IPS-NIHi7 (cell line): ENCODE data around the gene TBC1D24.

Experiments used
- DNase-seq: peaks from one replicate; pipeline ENCODE4 v3.0.0; 2012; ENCODE audit warnings: mixed read lengths; ENCODE audit errors: extremely low spot score

The TBC1D24 gene

GRCh38 chr16:2482708-2483534 is 8.0 kb downstream of the TBC1D24 start:
- DNase-seq: no peak

GRCh38 chr16:2483939-2484897 is 9.3 kb downstream of the TBC1D24 start:
- no peak for DNase-seq

GRCh38 chr16:2484898-2485508 is 10.1 kb downstream of the TBC1D24 start:
- DNase-seq: no peak

- no peak for DNase-seq
Measured at GRCh38 chr16:2485811-2486507, 11.0 kb downstream of the TBC1D24 start.

GRCh38 chr16:2486645-2487516 is 12.0 kb downstream of the TBC1D24 start:
- peak; percentile 36 for DNase-seq

- no peak for DNase-seq
Measured at GRCh38 chr16:2487517-2487842, 12.6 kb downstream of the TBC1D24 start.

GRCh38 chr16:2487903-2488531 is 13.1 kb downstream of the TBC1D24 start:
- DNase-seq: no peak

GRCh38 chr16:2489581-2489980 is 14.7 kb downstream of the TBC1D24 start:
- no peak for DNase-seq

GRCh38 chr16:2490190-2491105 is 15.5 kb downstream of the TBC1D24 start:
- no peak for DNase-seq

GRCh38 chr16:2492292-2492691 is 17.4 kb downstream of the TBC1D24 start:
- DNase-seq: no peak

GRCh38 chr16:2493605-2494004 is 18.7 kb downstream of the TBC1D24 start:
- DNase-seq: no peak

GRCh38 chr16:2494616-2495015 is 19.7 kb downstream of the TBC1D24 start:
- DNase-seq: no peak

- no peak for DNase-seq
Measured at GRCh38 chr16:2495041-2495440, 20.1 kb downstream of the TBC1D24 start.

- DNase-seq: no peak
Measured at GRCh38 chr16:2496223-2497115, 21.5 kb downstream of the TBC1D24 start.

GRCh38 chr16:2497116-2497630 is 22.2 kb downstream of the TBC1D24 start:
- no peak for DNase-seq

GRCh38 chr16:2497695-2498484 is 23.0 kb downstream of the TBC1D24 start:
- no peak for DNase-seq
